Osteoblast (primary cell): ENCODE measurements around the gene LRRC8D. TPM values are rescaled to one million over a fixed set of nuclear protein-coding genes. Genes with fewer than 3 reads are reported as not detected.

ENCODE experiments used
- DNase-seq: peaks from one replicate; pipeline ENCODE4 v3.0.0; 2011; ENCODE audit warnings: low spot score, mixed read lengths; ENCODE audit not compliant: insufficient read length; ENCODE audit errors: missing footprints
- H2AFZ ChIP-seq: 2 replicates; pipeline ENCODE4 v1.6.0; 2011; ENCODE audit warnings: mild to moderate bottlenecking, low read length
- H3K27ac ChIP-seq: 2 replicates; pipeline ENCODE4 v1.5.1; 2011; ENCODE audit warnings: mild to moderate bottlenecking, low read depth, low read length, moderate library complexity
- H3K27me3 ChIP-seq: 2 replicates; pipeline ENCODE4 v1.6.0; 2012; ENCODE audit warnings: mild to moderate bottlenecking, control low read depth, inconsistent platforms, low read length, moderate library complexity; ENCODE audit not compliant: insufficient read depth
- H3K36me3 ChIP-seq: 2 replicates; pipeline ENCODE4 v1.5.1; 2011; ENCODE audit warnings: mild to moderate bottlenecking, low read length, control low read depth, moderate library complexity; ENCODE audit not compliant: insufficient read depth
- H3K4me1 ChIP-seq: 2 replicates; pipeline ENCODE4 v1.5.1; 2011; ENCODE audit warnings: mild to moderate bottlenecking, low read length, control low read depth, moderate library complexity; ENCODE audit not compliant: insufficient read depth
- H3K4me2 ChIP-seq: 2 replicates; pipeline ENCODE4 v1.6.0; 2011; ENCODE audit warnings: mild to moderate bottlenecking, low read length; ENCODE audit not compliant: insufficient read depth
- H3K4me3 ChIP-seq: fragments of 200-600 bp; sonication (generic); 3 replicates; pipeline ENCODE4 v1.5.1; 2012; ENCODE audit warnings: mild to moderate bottlenecking, low read length, inconsistent platforms; ENCODE audit not compliant: insufficient read depth
- H3K79me2 ChIP-seq: 2 replicates; pipeline ENCODE4 v1.6.0; 2012; ENCODE audit warnings: mild to moderate bottlenecking, low read length, control low read depth, inconsistent platforms; ENCODE audit not compliant: insufficient read depth
- H3K9me3 ChIP-seq: 2 replicates; pipeline ENCODE4 v1.5.1; 2011; ENCODE audit warnings: low read depth, low read length, control low read depth
- H4K20me1 ChIP-seq: 2 replicates; pipeline ENCODE4 v1.6.0; 2012; ENCODE audit warnings: mild to moderate bottlenecking, low read length, control low read depth; ENCODE audit not compliant: insufficient read depth
- total RNA-seq: library from RNA; depleted of rRNA; stranded (reverse); fragments of >200 nt; gene quantifications from 2 replicates; pipeline ENCODE4 v1.2.3, GENCODE V29; 2012
- TF ChIP-seq, protein P1 (sequence below): IDR thresholded peaks from 2 replicates; pipeline ENCODE4 v1.5.1; 2011; ENCODE audit warnings: mild to moderate bottlenecking, low read depth, low read length, moderate library complexity; ENCODE audit errors: extremely low read depth

Gene LRRC8D
- total RNA-seq, 1 donor: 30.4 TPM

DNA sequence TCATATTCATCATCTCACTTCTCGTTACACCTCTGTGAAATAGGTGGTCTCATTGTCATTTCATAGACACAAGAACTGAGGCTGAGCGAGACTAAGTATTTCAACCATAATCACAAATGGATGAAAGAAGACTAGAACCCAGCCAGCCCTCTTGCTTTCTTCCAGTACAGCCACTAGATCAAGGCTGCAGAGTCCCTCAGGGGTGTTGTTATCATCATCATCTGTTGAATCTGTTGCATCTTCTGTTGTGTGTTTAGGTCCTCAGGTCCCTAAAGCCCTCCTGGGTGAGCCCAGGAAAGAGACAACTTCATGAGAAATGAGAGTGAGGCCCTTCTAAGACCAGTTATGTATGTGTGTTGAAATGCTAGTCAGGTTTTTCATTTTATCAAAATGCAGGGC, 87.4 kb downstream of the LRRC8D start:
- peak overlapping the region; percentile 94 for H3K27ac ChIP-seq
- no peak for DNase-seq
- TF ChIP-seq, protein P1, sequence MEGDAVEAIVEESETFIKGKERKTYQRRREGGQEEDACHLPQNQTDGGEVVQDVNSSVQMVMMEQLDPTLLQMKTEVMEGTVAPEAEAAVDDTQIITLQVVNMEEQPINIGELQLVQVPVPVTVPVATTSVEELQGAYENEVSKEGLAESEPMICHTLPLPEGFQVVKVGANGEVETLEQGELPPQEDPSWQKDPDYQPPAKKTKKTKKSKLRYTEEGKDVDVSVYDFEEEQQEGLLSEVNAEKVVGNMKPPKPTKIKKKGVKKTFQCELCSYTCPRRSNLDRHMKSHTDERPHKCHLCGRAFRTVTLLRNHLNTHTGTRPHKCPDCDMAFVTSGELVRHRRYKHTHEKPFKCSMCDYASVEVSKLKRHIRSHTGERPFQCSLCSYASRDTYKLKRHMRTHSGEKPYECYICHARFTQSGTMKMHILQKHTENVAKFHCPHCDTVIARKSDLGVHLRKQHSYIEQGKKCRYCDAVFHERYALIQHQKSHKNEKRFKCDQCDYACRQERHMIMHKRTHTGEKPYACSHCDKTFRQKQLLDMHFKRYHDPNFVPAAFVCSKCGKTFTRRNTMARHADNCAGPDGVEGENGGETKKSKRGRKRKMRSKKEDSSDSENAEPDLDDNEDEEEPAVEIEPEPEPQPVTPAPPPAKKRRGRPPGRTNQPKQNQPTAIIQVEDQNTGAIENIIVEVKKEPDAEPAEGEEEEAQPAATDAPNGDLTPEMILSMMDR: no peak

DNA sequence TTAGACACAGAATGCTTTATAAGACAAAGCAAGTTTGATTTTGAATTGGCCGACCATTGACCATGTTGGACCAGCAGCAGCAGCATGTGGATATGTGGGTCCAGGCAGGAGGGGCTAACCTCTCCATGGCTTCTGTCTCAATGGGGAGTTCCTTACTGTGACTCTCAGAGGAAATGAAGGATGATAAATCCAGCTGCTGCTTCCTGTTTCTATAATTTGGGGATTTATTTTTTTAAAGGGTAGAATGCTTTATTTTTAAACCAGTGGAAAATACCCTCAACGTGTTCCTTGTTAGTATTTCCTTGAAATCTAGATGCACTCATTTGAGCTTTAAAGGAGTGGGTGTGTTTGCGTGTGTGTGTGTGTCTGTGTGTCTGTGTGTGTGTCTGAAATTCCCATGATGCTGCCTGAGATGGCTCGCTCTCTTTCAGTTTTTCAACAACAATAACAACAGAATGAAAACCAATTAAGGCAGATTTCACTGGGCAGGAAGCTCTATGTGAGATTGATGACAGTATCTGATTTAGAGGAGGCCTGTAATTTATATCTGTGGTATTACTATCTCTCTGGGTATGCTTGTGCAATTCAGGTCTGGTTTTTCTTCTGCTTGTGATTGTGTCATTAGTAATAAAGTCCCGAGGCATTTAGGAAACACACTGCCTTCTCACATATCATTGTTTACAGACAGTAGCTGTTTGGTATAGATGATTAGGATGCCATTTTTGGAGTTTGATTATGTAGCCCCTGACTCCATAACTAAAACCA, 88.0 kb downstream of the LRRC8D start:
- no peaks in the 10 kb centered on the region for H4K20me1 ChIP-seq
- peak overlapping the region; percentile 22 for H3K4me3 ChIP-seq
- H3K27ac ChIP-seq: peak overlapping the region; percentile 94
- H3K4me1 ChIP-seq: peaks cover 79% of the 10 kb centered on the region
- peak overlapping the region; percentile 17 for H2AFZ ChIP-seq
- peak overlapping the region; percentile 52 for H3K4me2 ChIP-seq
- no peaks in the 10 kb centered on the region for H3K27me3 ChIP-seq
- TF ChIP-seq, protein P1: no peak
- H3K36me3 ChIP-seq: no peaks in the 10 kb centered on the region
- DNase-seq: no peak
- no peaks in the 10 kb centered on the region for H3K9me3 ChIP-seq
- H3K79me2 ChIP-seq: peaks cover 11% of the 10 kb centered on the region

More for the DNA sequence above, 87.4 kb downstream of the LRRC8D start:
- Histone ChIP-seq H3K4me1 (peaks cover 85% of the 10 kb centered on the region), H3K79me2 (peaks cover 9% of the 10 kb centered on the region), H4K20me1 (no peaks in the 10 kb centered on the region), H3K27me3 (no peaks in the 10 kb centered on the region), H3K4me2 (peak overlapping the region; percentile 52), H3K36me3 (no peaks in the 10 kb centered on the region), H3K9me3 (no peaks in the 10 kb centered on the region), H2AFZ (no peak overlapping the region), H3K4me3 (no peak overlapping the region)

DNA sequence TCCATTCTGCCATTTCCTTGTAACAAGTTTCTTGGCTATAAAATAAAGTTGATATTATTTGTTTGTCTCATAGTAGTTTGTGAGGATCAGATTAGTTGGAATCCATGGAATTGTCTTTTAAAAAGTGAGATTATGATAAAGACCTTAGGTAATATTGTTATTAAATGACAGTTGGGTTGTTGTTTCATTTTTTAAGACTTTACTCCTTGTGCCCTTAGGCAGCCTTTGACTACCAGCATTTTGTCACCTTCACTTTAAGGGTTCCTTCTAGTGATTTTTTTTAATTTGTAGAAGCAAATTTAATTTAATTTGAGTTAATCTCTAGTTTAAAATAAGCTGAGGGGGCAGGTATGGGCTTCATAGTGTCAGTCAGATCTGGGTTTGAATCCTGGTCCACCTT, 89.4 kb downstream of the LRRC8D start:
- H3K4me2 ChIP-seq: peak overlapping the region; percentile 43
- no peaks in the 10 kb centered on the region for H3K27me3 ChIP-seq
- H2AFZ ChIP-seq: no peak overlapping the region
- H3K4me3 ChIP-seq: no peak overlapping the region
- peaks cover 10% of the 10 kb centered on the region for H3K79me2 ChIP-seq
- peak overlapping the region; percentile 88 for H3K27ac ChIP-seq
- DNase-seq: no peak
- no peaks in the 10 kb centered on the region for H3K36me3 ChIP-seq
- H4K20me1 ChIP-seq: no peaks in the 10 kb centered on the region
- TF ChIP-seq, protein P1: no peak
- H3K4me1 ChIP-seq: peaks cover 65% of the 10 kb centered on the region
- no peaks in the 10 kb centered on the region for H3K9me3 ChIP-seq

DNA sequence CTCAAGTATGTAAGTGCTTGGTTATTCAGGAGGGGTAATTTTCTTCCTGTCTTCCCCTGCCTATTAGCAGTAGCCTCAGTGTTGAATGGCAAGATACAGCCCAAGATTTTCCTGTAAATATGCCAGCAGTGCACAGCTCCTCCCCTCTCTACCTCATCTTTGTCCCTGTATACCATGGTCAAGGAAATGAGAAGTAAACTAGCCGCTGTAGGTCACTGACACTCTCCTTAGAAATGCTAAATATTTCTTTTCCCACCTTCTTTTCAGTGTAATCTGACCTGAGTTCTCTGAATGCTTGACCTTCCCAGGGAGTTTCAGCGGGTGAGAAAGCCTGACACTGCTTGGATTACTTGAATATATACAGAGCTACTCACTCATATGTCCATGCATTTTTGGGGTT, 89.9 kb downstream of the LRRC8D start:
- Histone ChIP-seq H3K4me3 (no peak overlapping the region), H3K4me1 (peaks cover 59% of the 10 kb centered on the region), H3K79me2 (peaks cover 10% of the 10 kb centered on the region), H3K27me3 (no peaks in the 10 kb centered on the region), H3K36me3 (no peaks in the 10 kb centered on the region), H3K9me3 (no peaks in the 10 kb centered on the region), H4K20me1 (no peaks in the 10 kb centered on the region), H2AFZ (no peak overlapping the region), H3K4me2 (peak overlapping the region; percentile 43), H3K27ac (peak overlapping the region; percentile 88)
- peak; percentile 93 for DNase-seq
- TF ChIP-seq, protein P1: no peak
